ENCODE results near the gene OTUD5. TPM values are rescaled to one million over a fixed set of nuclear protein-coding genes. Genes with fewer than 3 reads are reported as not detected.
"Not testable (repeated sequence)": the region's sequence is repeated elsewhere in the genome, so short reads cannot be mapped to it uniquely, and the experiment has no call there.

Gene OTUD5
- total and polyA plus RNA-seq, 9 donors, result 18.9 to 45.2 (median 38.3) TPM

DNA sequence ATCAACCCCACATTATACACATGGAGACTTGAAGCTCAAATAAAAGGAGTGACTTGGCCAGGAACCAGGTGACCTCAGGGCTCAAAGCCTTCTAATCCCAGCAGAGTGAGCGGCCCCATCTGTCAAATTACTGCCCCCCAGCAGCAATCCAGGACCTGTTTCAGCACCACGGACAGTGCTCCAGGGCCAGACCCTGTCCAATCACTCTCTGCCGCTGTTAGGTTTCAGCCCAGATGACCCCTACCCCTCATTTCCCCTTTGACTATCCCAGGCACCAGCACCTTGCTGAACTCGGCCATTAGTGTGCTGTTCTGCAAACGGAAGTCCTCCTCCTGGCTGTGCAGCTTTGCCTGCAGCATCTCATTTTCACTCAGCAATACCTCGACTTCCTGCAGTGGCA, 39.6 kb upstream of the OTUD5 start:
- H3K27ac ChIP-seq (ENCODE audit: low read length), result no peak overlapping the region
- WGBS (ENCODE audit: insufficient coverage), result 51% methylated on average over 5 of the region's 6 CpGs
- no peaks in the 10 kb centered on the region for H3K9me3 ChIP-seq (replicated peaks; ENCODE audit: control insufficient read depth, low read depth, low read length)
- H3K27me3 ChIP-seq (ENCODE audit: control insufficient read depth, insufficient read depth, low read length), result no peaks in the 10 kb centered on the region
- H3K4me1 ChIP-seq (ENCODE audit: control insufficient read depth, insufficient read depth, low read length), result peaks cover 8% of the 10 kb centered on the region
- no peak for DNase-seq
- peaks cover 29% of the 10 kb centered on the region for H3K36me3 ChIP-seq (ENCODE audit: control insufficient read depth, insufficient read depth, low read length)
- H3K4me3 ChIP-seq (ENCODE audit: low read length), result no peak overlapping the region

DNA sequence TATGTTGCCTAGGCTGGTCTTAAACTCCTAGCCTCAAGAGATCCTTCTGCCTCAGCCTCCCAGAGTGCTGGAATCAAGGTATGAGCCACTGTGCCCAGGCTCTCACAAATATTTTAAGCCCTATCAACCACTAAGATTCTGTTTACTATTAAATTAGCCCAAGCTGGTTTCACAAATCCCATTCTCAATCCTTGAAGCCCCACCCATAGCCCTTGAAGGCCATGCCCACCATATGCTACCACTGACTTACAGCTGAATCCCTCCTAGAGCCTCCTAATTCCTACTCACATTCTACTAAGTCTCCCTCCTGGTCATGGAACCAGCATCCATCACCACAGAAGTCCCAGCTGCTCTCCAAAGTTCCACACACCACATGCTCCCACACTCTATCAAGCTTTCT, 34.9 kb upstream of the OTUD5 start:
- H3K4me3 ChIP-seq (ENCODE audit: low read length), result no peak overlapping the region
- H3K36me3 ChIP-seq (ENCODE audit: control insufficient read depth, insufficient read depth, low read length), result peaks cover 35% of the 10 kb centered on the region
- no peaks in the 10 kb centered on the region for H3K27me3 ChIP-seq (ENCODE audit: control insufficient read depth, insufficient read depth, low read length)

DNA sequence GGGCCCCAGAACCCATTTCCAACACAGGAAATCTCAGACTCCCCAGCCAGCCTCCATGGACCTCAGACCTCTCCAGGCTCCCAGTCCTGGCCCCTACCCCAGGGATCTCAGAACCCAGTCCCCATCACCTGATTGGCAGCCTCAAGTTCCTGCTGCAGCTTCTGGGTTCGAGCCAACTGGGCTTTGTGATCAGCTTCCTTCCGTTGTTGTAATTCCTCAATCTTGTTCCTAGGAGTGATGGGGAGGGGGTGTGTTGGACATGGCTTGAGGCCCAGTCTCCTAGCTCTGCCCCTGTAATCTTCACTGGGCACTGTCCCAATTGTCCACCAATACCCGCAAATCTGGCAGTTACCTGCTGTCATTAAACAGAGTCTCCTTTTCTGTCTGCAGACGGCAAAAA, 32.1 kb upstream of the OTUD5 start:
- whole genome bisulfite sequencing (ENCODE audit: insufficient coverage), result no CpG with 5 or more reads among the region's 4 CpGs

More for the DNA sequence above, 34.9 kb upstream of the OTUD5 start:
- Histone ChIP-seq H3K4me1 (ENCODE audit: control insufficient read depth, insufficient read depth, low read length) (no peaks in the 10 kb centered on the region), H3K27ac (ENCODE audit: low read length) (no peak overlapping the region), H3K9me3 (replicated peaks; ENCODE audit: control insufficient read depth, low read depth, low read length) (no peaks in the 10 kb centered on the region)
- DNase-seq, result no peak

DNA sequence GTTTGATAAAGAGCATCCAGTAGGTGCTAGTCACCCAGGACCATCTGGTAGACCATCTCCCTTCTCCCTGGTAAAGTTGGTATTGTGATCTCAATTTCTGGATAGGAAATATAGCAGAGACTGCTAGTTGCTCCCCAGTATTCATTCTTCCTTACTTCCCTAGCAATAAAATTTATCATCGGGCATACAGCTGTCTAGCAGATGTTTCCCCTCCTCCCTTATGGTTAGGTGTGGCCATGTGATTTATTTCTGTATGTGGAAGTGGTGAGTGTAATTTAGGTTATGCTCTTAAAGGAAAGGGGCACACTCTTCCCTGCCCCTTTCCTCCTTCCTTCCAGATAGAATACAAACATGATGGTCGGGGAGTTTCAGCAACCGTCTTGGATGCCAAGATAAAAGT, 26.5 kb upstream of the OTUD5 start:
- H3K4me3 ChIP-seq (ENCODE audit: low read length), result no peak overlapping the region
- DNase-seq, result no peak
- no peak overlapping the region for H3K27ac ChIP-seq (ENCODE audit: low read length)
- WGBS (ENCODE audit: insufficient coverage), result no CpG with 5 or more reads among the region's 3 CpGs
- peaks cover 33% of the 10 kb centered on the region for H3K36me3 ChIP-seq (ENCODE audit: control insufficient read depth, insufficient read depth, low read length)
- no peaks in the 10 kb centered on the region for H3K27me3 ChIP-seq (ENCODE audit: control insufficient read depth, insufficient read depth, low read length)
- no peaks in the 10 kb centered on the region for H3K9me3 ChIP-seq (replicated peaks; ENCODE audit: control insufficient read depth, low read depth, low read length)
- no peaks in the 10 kb centered on the region for H3K4me1 ChIP-seq (ENCODE audit: control insufficient read depth, insufficient read depth, low read length)

More for the DNA sequence above, 32.1 kb upstream of the OTUD5 start:
- Histone ChIP-seq H3K27ac (ENCODE audit: low read length) (peak overlapping the region; percentile 47), H3K36me3 (ENCODE audit: control insufficient read depth, insufficient read depth, low read length) (peaks cover 29% of the 10 kb centered on the region), H3K27me3 (ENCODE audit: control insufficient read depth, insufficient read depth, low read length) (no peaks in the 10 kb centered on the region), H3K4me1 (ENCODE audit: control insufficient read depth, insufficient read depth, low read length) (no peaks in the 10 kb centered on the region), H3K4me3 (ENCODE audit: low read length) (no peak overlapping the region), H3K9me3 (replicated peaks; ENCODE audit: control insufficient read depth, low read depth, low read length) (no peaks in the 10 kb centered on the region)
- DNase-seq, result no peak

DNA sequence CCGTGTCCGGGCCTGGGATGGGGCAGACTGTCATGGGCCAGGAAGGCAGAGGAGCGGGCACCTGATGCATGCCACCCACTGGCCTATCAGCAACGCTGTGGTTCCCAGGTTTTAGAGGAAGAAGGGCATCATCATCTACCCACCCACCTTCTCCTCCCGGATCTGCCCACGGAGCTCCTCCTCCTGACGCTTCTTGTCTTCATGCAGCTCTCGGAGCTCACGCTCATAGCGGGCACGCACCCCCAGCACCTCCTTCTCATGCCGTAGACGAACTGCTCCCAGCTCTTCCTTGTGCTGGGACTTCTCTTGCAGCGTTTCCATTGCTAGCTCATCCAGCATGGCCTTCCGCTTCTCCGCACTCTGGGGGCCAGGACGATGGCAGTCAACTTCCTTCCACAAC, 25.7 kb upstream of the OTUD5 start:
- no peak overlapping the region for H3K27ac ChIP-seq (ENCODE audit: low read length)

DNA sequence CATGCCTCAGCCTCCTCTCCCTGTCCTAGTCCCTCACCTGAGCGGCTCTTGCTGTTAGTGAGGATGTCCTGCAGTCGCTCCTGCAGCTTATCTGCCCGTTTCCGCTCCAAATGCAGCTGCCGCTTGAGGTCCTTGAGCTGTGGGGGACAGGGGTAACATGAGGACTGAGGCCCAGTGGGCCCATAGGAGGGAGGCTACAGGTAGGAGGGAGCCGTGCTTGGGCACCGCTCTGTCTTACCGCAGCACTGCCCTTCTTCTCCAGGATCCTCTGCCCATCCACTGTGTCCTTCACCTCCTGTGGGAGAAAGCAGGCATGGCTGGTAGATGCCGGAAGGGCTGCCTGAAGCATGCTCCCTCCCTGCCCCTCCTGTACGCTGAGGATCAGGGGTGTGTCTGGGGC, 23.8 kb upstream of the OTUD5 start:
- Histone ChIP-seq H3K27me3 (ENCODE audit: control insufficient read depth, insufficient read depth, low read length) (no peaks in the 10 kb centered on the region), H3K4me1 (ENCODE audit: control insufficient read depth, insufficient read depth, low read length) (no peaks in the 10 kb centered on the region), H3K9me3 (replicated peaks; ENCODE audit: control insufficient read depth, low read depth, low read length) (no peaks in the 10 kb centered on the region), H3K27ac (ENCODE audit: low read length) (no peak overlapping the region), H3K4me3 (ENCODE audit: low read length) (no peak overlapping the region), H3K36me3 (ENCODE audit: control insufficient read depth, insufficient read depth, low read length) (peaks cover 30% of the 10 kb centered on the region)
- DNase-seq, result no peak
- 90% methylated on average over 1 of the region's 10 CpGs for WGBS (ENCODE audit: insufficient coverage)

More for the DNA sequence above, 25.7 kb upstream of the OTUD5 start:
- no peak overlapping the region for H3K4me3 ChIP-seq (ENCODE audit: low read length)
- no peaks in the 10 kb centered on the region for H3K27me3 ChIP-seq (ENCODE audit: control insufficient read depth, insufficient read depth, low read length)
- DNase-seq, result no peak
- H3K36me3 ChIP-seq (ENCODE audit: control insufficient read depth, insufficient read depth, low read length), result peaks cover 31% of the 10 kb centered on the region
- H3K9me3 ChIP-seq (replicated peaks; ENCODE audit: control insufficient read depth, low read depth, low read length), result no peaks in the 10 kb centered on the region
- H3K4me1 ChIP-seq (ENCODE audit: control insufficient read depth, insufficient read depth, low read length), result no peaks in the 10 kb centered on the region
- 85% methylated on average over 16 of the region's 17 CpGs for WGBS (ENCODE audit: insufficient coverage)

DNA sequence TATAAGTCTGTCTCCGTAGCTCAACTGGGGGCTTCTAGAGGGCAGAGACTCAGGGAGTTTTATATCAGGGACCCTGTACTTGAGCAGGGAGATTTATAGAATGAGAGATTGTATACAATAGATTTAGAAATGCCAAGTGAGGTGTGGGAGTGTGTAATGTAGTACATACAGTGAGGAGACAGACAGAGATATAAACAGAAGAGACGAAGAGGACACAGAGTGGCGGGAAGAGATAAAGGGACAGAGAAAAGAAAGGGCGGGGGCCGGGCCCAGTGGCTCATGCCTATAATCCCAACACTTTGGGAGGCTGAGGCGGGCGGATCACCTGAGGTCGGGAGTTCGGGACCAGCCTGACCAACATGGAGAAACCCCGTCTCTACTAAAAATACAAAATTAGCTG, 22.9 kb upstream of the OTUD5 start:
- DNase-seq; H3K9me3 ChIP-seq (replicated peaks; ENCODE audit: control insufficient read depth, low read depth, low read length); H3K27ac ChIP-seq (ENCODE audit: low read length); H3K4me3 ChIP-seq (ENCODE audit: low read length); H3K27me3 ChIP-seq (ENCODE audit: control insufficient read depth, insufficient read depth, low read length); H3K4me1 ChIP-seq (ENCODE audit: control insufficient read depth, insufficient read depth, low read length): not testable (repeated sequence)
- H3K36me3 ChIP-seq (ENCODE audit: control insufficient read depth, insufficient read depth, low read length), result peaks cover 33% of the 10 kb centered on the region
- WGBS (ENCODE audit: insufficient coverage), result 67% methylated on average over 3 of the region's 10 CpGs

DNA sequence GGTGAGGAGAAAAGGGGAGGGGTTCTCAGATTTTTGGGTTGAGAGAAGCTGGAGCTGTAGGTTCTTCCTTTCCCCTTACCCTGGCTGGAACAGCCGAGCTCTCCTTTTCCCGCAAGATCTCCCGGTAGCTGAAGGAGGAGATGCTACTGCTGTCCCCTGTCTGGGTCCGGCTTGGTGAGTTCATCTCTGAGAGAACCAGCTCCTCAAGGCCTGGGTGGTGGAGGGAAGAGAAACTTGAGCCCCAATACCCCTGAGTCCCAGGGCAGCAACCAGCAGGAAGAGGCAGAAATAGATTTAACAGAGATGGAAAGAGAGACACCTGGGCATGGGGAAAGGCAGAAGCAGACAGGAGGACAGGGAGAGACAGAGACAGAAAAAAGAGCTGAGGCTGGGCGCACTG, 20.8 kb upstream of the OTUD5 start:
- no peak for DNase-seq
- H3K4me1 ChIP-seq (ENCODE audit: control insufficient read depth, insufficient read depth, low read length), result no peaks in the 10 kb centered on the region
- no peak overlapping the region for H3K27ac ChIP-seq (ENCODE audit: low read length)
- H3K27me3 ChIP-seq (ENCODE audit: control insufficient read depth, insufficient read depth, low read length), result no peaks in the 10 kb centered on the region
- peaks cover 32% of the 10 kb centered on the region for H3K36me3 ChIP-seq (ENCODE audit: control insufficient read depth, insufficient read depth, low read length)
- no peaks in the 10 kb centered on the region for H3K9me3 ChIP-seq (replicated peaks; ENCODE audit: control insufficient read depth, low read depth, low read length)
- no peak overlapping the region for H3K4me3 ChIP-seq (ENCODE audit: low read length)
- whole genome bisulfite sequencing (ENCODE audit: insufficient coverage), result 80% methylated on average over 2 of the region's 5 CpGs

DNA sequence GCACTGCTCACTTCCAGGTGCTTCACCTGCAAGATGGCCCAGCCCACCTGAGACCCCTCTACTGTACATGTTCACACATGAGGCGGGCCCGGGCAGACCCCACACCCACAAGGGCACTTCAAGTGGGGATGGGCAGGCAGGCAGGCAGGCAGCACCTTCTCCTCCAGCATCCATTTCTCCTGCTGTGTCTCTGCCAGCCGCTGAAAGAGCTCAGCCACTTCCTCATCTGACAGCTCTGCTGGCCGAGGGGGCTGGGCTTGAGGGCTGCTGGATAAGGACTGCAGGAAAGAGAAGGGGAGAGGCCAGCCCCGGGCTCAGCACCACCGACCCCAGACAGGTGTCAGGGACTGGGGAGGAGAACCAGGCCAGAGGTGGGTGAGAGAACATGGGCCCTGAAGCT, 18.7 kb upstream of the OTUD5 start:
- H3K36me3 ChIP-seq (ENCODE audit: control insufficient read depth, insufficient read depth, low read length), result peaks cover 20% of the 10 kb centered on the region
- H3K4me3 ChIP-seq (ENCODE audit: low read length), result no peak overlapping the region
- no peaks in the 10 kb centered on the region for H3K9me3 ChIP-seq (replicated peaks; ENCODE audit: control insufficient read depth, low read depth, low read length)
- H3K4me1 ChIP-seq (ENCODE audit: control insufficient read depth, insufficient read depth, low read length), result peaks cover 12% of the 10 kb centered on the region
- DNase-seq, result no peak
- WGBS (ENCODE audit: insufficient coverage), result 42% methylated on average over 2 of the region's 6 CpGs
- peaks cover 8% of the 10 kb centered on the region for H3K27me3 ChIP-seq (ENCODE audit: control insufficient read depth, insufficient read depth, low read length)
- no peak overlapping the region for H3K27ac ChIP-seq (ENCODE audit: low read length)

DNA sequence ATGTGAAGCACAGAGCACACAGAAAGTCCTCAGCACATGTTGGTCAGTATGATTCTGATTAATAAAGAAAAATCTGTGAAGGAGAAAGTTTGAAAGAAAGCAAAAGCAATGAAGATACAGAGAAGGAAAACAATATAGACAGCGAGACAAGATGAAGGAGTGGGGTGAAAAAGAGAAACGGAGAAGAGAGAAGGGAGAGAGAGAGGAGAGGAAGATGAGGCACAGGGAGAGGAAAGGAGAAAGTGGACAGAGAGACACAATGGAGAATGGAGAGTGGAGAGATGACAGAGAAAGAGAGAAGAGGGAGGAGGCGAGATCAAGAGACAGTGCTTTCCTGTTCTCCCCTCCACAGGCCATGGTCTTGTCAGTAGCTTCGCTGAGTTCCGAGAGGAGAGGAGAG, 18.1 kb upstream of the OTUD5 start:
- WGBS (ENCODE audit: insufficient coverage), result 84% methylated on average over 4 of the region's 5 CpGs
- peaks cover 18% of the 10 kb centered on the region for H3K36me3 ChIP-seq (ENCODE audit: control insufficient read depth, insufficient read depth, low read length)

DNA sequence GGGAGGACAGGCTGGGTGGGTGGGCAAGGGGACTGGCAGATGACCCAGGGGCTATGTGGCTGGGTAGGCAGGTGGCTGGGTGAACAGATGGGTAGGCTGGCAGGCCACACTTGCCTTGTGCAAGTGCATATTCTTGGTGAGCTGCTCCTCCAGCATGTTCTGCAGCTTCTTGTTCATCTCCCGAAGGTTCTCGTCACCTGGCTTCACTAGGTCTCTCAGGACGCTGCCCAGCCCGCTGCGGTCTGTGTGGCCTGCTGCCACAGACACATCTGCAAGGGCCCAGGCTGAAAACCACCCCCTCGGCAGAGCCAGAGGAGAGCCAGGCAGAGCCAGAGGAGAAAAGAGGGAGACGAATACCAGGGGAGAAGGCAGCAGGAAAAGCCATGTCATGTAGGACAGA, 17.6 kb upstream of the OTUD5 start:
- Histone ChIP-seq H3K27ac (ENCODE audit: low read length) (no peak overlapping the region), H3K27me3 (ENCODE audit: control insufficient read depth, insufficient read depth, low read length) (peaks cover 8% of the 10 kb centered on the region), H3K4me1 (ENCODE audit: control insufficient read depth, insufficient read depth, low read length) (peaks cover 12% of the 10 kb centered on the region), H3K9me3 (replicated peaks; ENCODE audit: control insufficient read depth, low read depth, low read length) (no peaks in the 10 kb centered on the region), H3K36me3 (ENCODE audit: control insufficient read depth, insufficient read depth, low read length) (peaks cover 18% of the 10 kb centered on the region), H3K4me3 (ENCODE audit: low read length) (no peak overlapping the region)
- WGBS (ENCODE audit: insufficient coverage), result 83% methylated on average over 6 of the region's 7 CpGs
- no peak for DNase-seq

More for the DNA sequence above, 18.1 kb upstream of the OTUD5 start:
- Histone ChIP-seq H3K27ac (ENCODE audit: low read length) (no peak overlapping the region), H3K4me3 (ENCODE audit: low read length) (no peak overlapping the region), H3K9me3 (replicated peaks; ENCODE audit: control insufficient read depth, low read depth, low read length) (no peaks in the 10 kb centered on the region), H3K4me1 (ENCODE audit: control insufficient read depth, insufficient read depth, low read length) (peaks cover 12% of the 10 kb centered on the region), H3K27me3 (ENCODE audit: control insufficient read depth, insufficient read depth, low read length) (peaks cover 8% of the 10 kb centered on the region)
- no peak for DNase-seq

Data from muscle of leg (tissue), 11 donors.